HepG2 (cell line): ENCODE measurements around the gene NANOGP8. TPM values are rescaled to one million over a fixed set of nuclear protein-coding genes. Genes with fewer than 3 reads are reported as not detected.

Experiments used
- ASH2L ChIP-seq: fragments of 300-600, 200-600 bp; sonication (generic); IDR thresholded peaks from 2 replicates; pipeline ENCODE4 v1.7.0; 2017; ENCODE audit warnings: low read depth, mild to moderate bottlenecking, moderate library complexity, mixed read lengths, low read length; ENCODE audit not compliant: insufficient read length
- ATM ChIP-seq: fragments of 450-650 bp; IDR thresholded peaks from 2 replicates; pipeline ENCODE4 v1.7.1; 2017; ENCODE audit warnings: mild to moderate bottlenecking, borderline replicate concordance
- CREB1 ChIP-seq, 2 experiments: fragments of 450-650 bp in 1 of 2; IDR thresholded peaks; 2 replicates each; pipeline ENCODE4 v1.6.1; 2016 to 2017; ENCODE audit warnings: control low read depth in 1 of 2, mild to moderate bottlenecking in 1 of 2, missing compliant biosample characterization in 1 of 2, missing genetic modification characterization in 1 of 2
- HDAC1 ChIP-seq: sonication (generic); formaldehyde crosslinking; IDR thresholded peaks from 2 replicates; pipeline ENCODE4 v1.5.1; 2020; ENCODE audit warnings: mild to moderate bottlenecking, missing genetic modification reagents
- HMG20A ChIP-seq: IDR thresholded peaks from 2 replicates; pipeline ENCODE4 v1.6.1; 2016; ENCODE audit warnings: borderline replicate concordance
- JUNB ChIP-seq: sonication (generic); formaldehyde crosslinking; IDR thresholded peaks from 2 replicates; pipeline ENCODE4 v1.8.0; 2022; ENCODE audit warnings: missing genetic modification reagents, mild to moderate bottlenecking, borderline replicate concordance
- MAFG ChIP-seq: sonication (generic); formaldehyde crosslinking; IDR thresholded peaks from 2 replicates; pipeline ENCODE4 v1.5.1; 2020; ENCODE audit warnings: mild to moderate bottlenecking, missing genetic modification reagents
- MED8 ChIP-seq: sonication (generic); formaldehyde crosslinking; IDR thresholded peaks from 2 replicates; pipeline ENCODE4 v1.8.1; 2023; ENCODE audit warnings: mild to moderate bottlenecking, missing genetic modification reagents; ENCODE audit not compliant: insufficient replicate concordance
- PCBP2 ChIP-seq: fragments of 200-400 bp; formaldehyde crosslinking; optimal IDR thresholded peaks from 2 replicates; pipeline ENCODE3; 2018; ENCODE audit warnings: low read length, low read depth; ENCODE audit not compliant: poor library complexity, severe bottlenecking
- RCOR2 ChIP-seq: IDR thresholded peaks from 2 replicates; pipeline ENCODE4 v1.6.1; 2016; ENCODE audit warnings: missing biosample characterization, missing genetic modification reagents
- SIX4 ChIP-seq: sonication (generic); formaldehyde crosslinking; IDR thresholded peaks from 2 replicates; pipeline ENCODE4 v1.4.0; 2020; ENCODE audit warnings: missing genetic modification reagents
- SKI ChIP-seq: fragments of 450-650 bp; IDR thresholded peaks from one replicate; pipeline ENCODE4 v1.6.1; 2018; ENCODE audit warnings: mild to moderate bottlenecking; ENCODE audit not compliant: partially characterized antibody
- TCF7 ChIP-seq: sonication (generic); IDR thresholded peaks from 2 replicates; pipeline ENCODE4 v1.6.1; 2016; ENCODE audit warnings: antibody characterized with exemption, low read depth
- ZNF24 ChIP-seq: fragments of 450-650 bp; IDR thresholded peaks from 2 replicates; pipeline ENCODE4 v1.6.1; 2017; ENCODE audit warnings: antibody characterized with exemption, mild to moderate bottlenecking
- ZNF30 ChIP-seq: sonication (generic); formaldehyde crosslinking; IDR thresholded peaks from 2 replicates; pipeline ENCODE4 v1.5.0; 2020; ENCODE audit warnings: mild to moderate bottlenecking, missing genetic modification reagents
- polyA plus RNA-seq, 8 experiments: library from polyadenylated mRNA; depleted of rRNA in 3 of 8; stranded (reverse) in 7 of 8; unstranded in 1 of 8; fragments of >200 nt; fragmentation: Illumina TruSeq in 4 of 8; extraction: Trizol in 4 of 8; gene quantifications; 2 replicates each; pipeline versions ENCODE4 v1.2.1 to v1.2.3, GENCODE V29; 2011 to 2016; ENCODE audit warnings: low read depth in 4 of 8, missing spikeins in 1 of 8, mixed read lengths in 1 of 8; ENCODE audit not compliant: insufficient read depth in 1 of 8
- total RNA-seq, 5 experiments: library from RNA; depleted of rRNA; stranded (reverse); fragments of >200 nt; fragmentation: Illumina TruSeq; extraction: Trizol; gene quantifications; 2 replicates each; pipeline ENCODE4 v1.2.3, GENCODE V29; 2016; ENCODE audit warnings: low read depth in 1 of 5
- TF ChIP-seq, protein P1 (sequence below): sonication (generic); formaldehyde crosslinking; IDR thresholded peaks from 2 replicates; pipeline ENCODE4 v1.5.0; 2020; ENCODE audit warnings: mild to moderate bottlenecking, missing genetic modification reagents
- TF ChIP-seq, protein P2 (sequence below): sonication (generic); IDR thresholded peaks from 2 replicates; pipeline ENCODE4 v1.6.1; 2016; ENCODE audit warnings: low read depth, borderline replicate concordance
- TF ChIP-seq, protein P3 (sequence below): IDR thresholded peaks from 2 replicates; pipeline ENCODE4 v1.6.1; 2016; ENCODE audit warnings: mild to moderate bottlenecking

NANOGP8 gene
- total and polyA plus RNA-seq, 2 of the 13 experiments (the other 11 are each of a cell fraction or from before 2014, with no cell fraction given) = 0.27 TPM; not detected in 1

DNA sequence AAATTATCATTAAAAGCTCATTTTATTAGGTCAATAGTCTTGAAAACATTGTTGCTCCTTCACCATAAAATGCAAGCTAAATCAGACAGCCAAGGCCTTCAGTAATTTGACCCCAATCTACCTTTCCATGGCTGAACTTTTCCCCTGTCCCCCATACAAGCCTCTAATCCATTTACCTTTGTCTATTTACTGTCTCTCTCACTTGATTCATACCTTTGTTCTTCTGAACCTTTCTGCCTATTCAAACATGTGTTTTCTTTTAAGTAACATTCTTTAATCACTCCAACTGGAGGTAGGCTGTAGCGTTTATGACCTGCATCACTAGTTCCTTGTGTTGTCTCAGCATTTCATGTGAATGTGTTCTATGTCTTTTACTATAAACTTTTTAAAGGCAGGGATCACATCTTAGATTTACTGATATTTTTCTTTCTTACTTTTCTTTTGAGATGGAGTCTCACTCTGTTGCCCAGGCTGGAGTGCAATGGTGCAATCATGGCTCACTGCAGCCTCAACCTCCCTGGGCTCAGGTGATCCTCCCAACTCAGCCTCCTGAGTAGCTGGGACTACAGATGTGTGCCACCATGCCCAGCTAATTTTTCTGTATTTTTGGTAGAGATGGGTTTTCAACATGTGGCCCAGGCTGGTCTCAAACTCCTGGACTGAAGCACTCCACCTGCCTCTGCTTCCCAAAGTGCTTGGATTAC lies 5.2 kb upstream of the NANOGP8 start (continued):
- TF ChIP-seq MED8 (no peak), PCBP2 (no peak), RCOR2 (CRISPR knock-in tag) (peak; percentile 36; the same call in 1 of the 2 replicates), ATM (no peak), JUNB (peak; percentile 38; the same call in 1 of the 2 replicates), TCF7 (peak; percentile 91), ZNF24 (peak; percentile 87), SIX4 (peak; percentile 93), MAFG (CRISPR knock-in tag) (no peak), CREB1 (IDR thresholded peaks at IDR 0.05) (no peak), CREB1 (CRISPR knock-in tag; IDR thresholded peaks at IDR 0.05) (peak; percentile 29; the same call in 1 of the 2 replicates), SKI (peak; percentile 87), HDAC1 (CRISPR knock-in tag) (0 out of 2 replicates have a peak, but pooled peaks have one; percentile 50), ZNF30 (CRISPR knock-in tag) (no peak), HMG20A (CRISPR knock-in tag) (peak; percentile 32; the same call in 1 of the 2 replicates), ASH2L (peak; percentile 22)
- TF ChIP-seq, protein P1, sequence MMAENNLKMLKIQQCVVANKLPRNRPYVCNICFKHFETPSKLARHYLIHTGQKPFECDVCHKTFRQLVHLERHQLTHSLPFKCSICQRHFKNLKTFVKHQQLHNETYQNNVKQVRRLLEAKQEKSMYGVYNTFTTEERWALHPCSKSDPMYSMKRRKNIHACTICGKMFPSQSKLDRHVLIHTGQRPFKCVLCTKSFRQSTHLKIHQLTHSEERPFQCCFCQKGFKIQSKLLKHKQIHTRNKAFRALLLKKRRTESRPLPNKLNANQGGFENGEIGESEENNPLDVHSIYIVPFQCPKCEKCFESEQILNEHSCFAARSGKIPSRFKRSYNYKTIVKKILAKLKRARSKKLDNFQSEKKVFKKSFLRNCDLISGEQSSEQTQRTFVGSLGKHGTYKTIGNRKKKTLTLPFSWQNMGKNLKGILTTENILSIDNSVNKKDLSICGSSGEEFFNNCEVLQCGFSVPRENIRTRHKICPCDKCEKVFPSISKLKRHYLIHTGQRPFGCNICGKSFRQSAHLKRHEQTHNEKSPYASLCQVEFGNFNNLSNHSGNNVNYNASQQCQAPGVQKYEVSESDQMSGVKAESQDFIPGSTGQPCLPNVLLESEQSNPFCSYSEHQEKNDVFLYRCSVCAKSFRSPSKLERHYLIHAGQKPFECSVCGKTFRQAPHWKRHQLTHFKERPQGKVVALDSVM (CRISPR knock-in tag) = peak; percentile 89
- TF ChIP-seq, protein P2, sequence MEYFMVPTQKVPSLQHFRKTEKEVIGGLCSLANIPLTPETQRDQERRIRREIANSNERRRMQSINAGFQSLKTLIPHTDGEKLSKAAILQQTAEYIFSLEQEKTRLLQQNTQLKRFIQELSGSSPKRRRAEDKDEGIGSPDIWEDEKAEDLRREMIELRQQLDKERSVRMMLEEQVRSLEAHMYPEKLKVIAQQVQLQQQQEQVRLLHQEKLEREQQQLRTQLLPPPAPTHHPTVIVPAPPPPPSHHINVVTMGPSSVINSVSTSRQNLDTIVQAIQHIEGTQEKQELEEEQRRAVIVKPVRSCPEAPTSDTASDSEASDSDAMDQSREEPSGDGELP = peak; percentile 44; the same call in 1 of the 2 replicates
- TF ChIP-seq, protein P3, sequence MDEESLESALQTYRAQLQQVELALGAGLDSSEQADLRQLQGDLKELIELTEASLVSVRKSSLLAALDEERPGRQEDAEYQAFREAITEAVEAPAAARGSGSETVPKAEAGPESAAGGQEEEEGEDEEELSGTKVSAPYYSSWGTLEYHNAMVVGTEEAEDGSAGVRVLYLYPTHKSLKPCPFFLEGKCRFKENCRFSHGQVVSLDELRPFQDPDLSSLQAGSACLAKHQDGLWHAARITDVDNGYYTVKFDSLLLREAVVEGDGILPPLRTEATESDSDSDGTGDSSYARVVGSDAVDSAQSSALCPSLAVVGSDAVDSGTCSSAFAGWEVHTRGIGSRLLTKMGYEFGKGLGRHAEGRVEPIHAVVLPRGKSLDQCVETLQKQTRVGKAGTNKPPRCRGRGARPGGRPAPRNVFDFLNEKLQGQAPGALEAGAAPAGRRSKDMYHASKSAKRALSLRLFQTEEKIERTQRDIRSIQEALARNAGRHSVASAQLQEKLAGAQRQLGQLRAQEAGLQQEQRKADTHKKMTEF (CRISPR knock-in tag) = peak; percentile 17; the same call in 1 of the 2 replicates
